ENCODE measurements around the gene ELFN2.

The ELFN2 gene

GRCh38 chr22:37342065-37342464, 85.2 kb downstream of the ELFN2 start:
- no peak overlapping the region for H3K14ac ChIP-seq (ENCODE audit: low read length)
- H3K79me1 ChIP-seq (ENCODE audit: low read length): no peaks in the 10 kb centered on the region
- H3K79me2 ChIP-seq (ENCODE audit: control insufficient read depth, insufficient read depth, low read length, poor library complexity): no peaks in the 10 kb centered on the region
- H2AFZ ChIP-seq (ENCODE audit: insufficient read depth, low read length, poor library complexity): no peak overlapping the region
- H3K4me3 ChIP-seq (ENCODE audit: low read depth, low read length): no peak overlapping the region
- H3K9me3 ChIP-seq (ENCODE audit: insufficient read depth, low read depth, low read length): peaks cover 2% of the 10 kb centered on the region
- no peak overlapping the region for H3K4ac ChIP-seq (ENCODE audit: low read depth, low read length)
- H3K23ac ChIP-seq (ENCODE audit: low read length): no peak overlapping the region
- no peak overlapping the region for H4K8ac ChIP-seq (ENCODE audit: low read depth, low read length)
- H3K27me3 ChIP-seq (ENCODE audit: insufficient read depth, low read length): no peaks in the 10 kb centered on the region
- H2BK120ac ChIP-seq (ENCODE audit: insufficient read depth, low read length, poor library complexity): no peak overlapping the region
- H3K9ac ChIP-seq (ENCODE audit: low read length): no peak overlapping the region
- H2BK12ac ChIP-seq (ENCODE audit: low read length): no peak overlapping the region
- no peaks in the 10 kb centered on the region for H3K4me1 ChIP-seq (ENCODE audit: control insufficient read depth in 1 of 2, insufficient read depth in 2 of 2, low read length in 2 of 2)
- H3K36me3 ChIP-seq (ENCODE audit: control insufficient read depth in 1 of 2, insufficient read depth in 2 of 2, low read length in 2 of 2): no peaks in the 10 kb centered on the region
- no peak overlapping the region for H2BK5ac ChIP-seq (ENCODE audit: low read depth, low read length, poor library complexity)
- H4K12ac ChIP-seq (ENCODE audit: low read depth, low read length): no peak overlapping the region
- no peak overlapping the region for H3K27ac ChIP-seq (ENCODE audit: low read depth, low read length)
- no peak overlapping the region for H3K4me2 ChIP-seq (ENCODE audit: low read length)
- H4K91ac ChIP-seq (ENCODE audit: low read depth, low read length): no peak overlapping the region
- H3K18ac ChIP-seq (ENCODE audit: low read length): no peak overlapping the region
- no peak overlapping the region for H2AK5ac ChIP-seq (ENCODE audit: low read length)
- DNase-seq: no peak
- WGBS (ENCODE audit: extremely low coverage, insufficient coverage, insufficient read length): no CpG with 5 or more reads among the region's 6 CpGs

GRCh38 chr22:37340331-37341262, 86.7 kb downstream of the ELFN2 start:
- Histone ChIP-seq H3K14ac (ENCODE audit: low read length) (no peak overlapping the region), H4K8ac (ENCODE audit: low read depth, low read length) (no peak overlapping the region), H3K27me3 (ENCODE audit: insufficient read depth, low read length) (peaks cover 4% of the 10 kb centered on the region), H2AFZ (ENCODE audit: insufficient read depth, low read length, poor library complexity) (no peak overlapping the region), H3K9me3 (ENCODE audit: insufficient read depth, low read depth, low read length) (peaks cover 2% of the 10 kb centered on the region), H3K4me2 (ENCODE audit: low read length) (no peak overlapping the region), H3K23ac (ENCODE audit: low read length) (no peak overlapping the region), H4K91ac (ENCODE audit: low read depth, low read length) (no peak overlapping the region), H3K79me1 (ENCODE audit: low read length) (peaks cover 2% of the 10 kb centered on the region), H3K4me1 (ENCODE audit: control insufficient read depth in 1 of 2, insufficient read depth in 2 of 2, low read length in 2 of 2) (no peaks in the 10 kb centered on the region), H3K4me3 (ENCODE audit: low read depth, low read length) (no peak overlapping the region), H2BK120ac (ENCODE audit: insufficient read depth, low read length, poor library complexity) (no peak overlapping the region), H2BK12ac (ENCODE audit: low read length) (no peak overlapping the region), H2AK5ac (ENCODE audit: low read length) (no peak overlapping the region), H2BK5ac (ENCODE audit: low read depth, low read length, poor library complexity) (no peak overlapping the region), H3K79me2 (ENCODE audit: control insufficient read depth, insufficient read depth, low read length, poor library complexity) (no peaks in the 10 kb centered on the region), H3K18ac (ENCODE audit: low read length) (no peak overlapping the region), H3K4ac (ENCODE audit: low read depth, low read length) (no peak overlapping the region), H3K9ac (ENCODE audit: low read length) (no peak overlapping the region), H3K27ac (ENCODE audit: low read depth, low read length) (no peak overlapping the region), H4K12ac (ENCODE audit: low read depth, low read length) (no peak overlapping the region), H3K36me3 (ENCODE audit: control insufficient read depth in 1 of 2, insufficient read depth in 2 of 2, low read length in 2 of 2) (no peaks in the 10 kb centered on the region)
- no CpG with 5 or more reads among the region's 24 CpGs for WGBS (ENCODE audit: extremely low coverage, insufficient coverage, insufficient read length)
- DNase-seq: no peak

- H3K4me1 ChIP-seq (ENCODE audit: control insufficient read depth in 1 of 2, insufficient read depth in 2 of 2, low read length in 2 of 2): no peaks in the 10 kb centered on the region
- no peak overlapping the region for H4K8ac ChIP-seq (ENCODE audit: low read depth, low read length)
- no peak overlapping the region for H2AFZ ChIP-seq (ENCODE audit: insufficient read depth, low read length, poor library complexity)
- no peak overlapping the region for H3K4ac ChIP-seq (ENCODE audit: low read depth, low read length)
- DNase-seq: no peak
- H4K91ac ChIP-seq (ENCODE audit: low read depth, low read length): peak overlapping the region; percentile 22
- no peak overlapping the region for H3K4me3 ChIP-seq (ENCODE audit: low read depth, low read length)
- H3K36me3 ChIP-seq (ENCODE audit: control insufficient read depth in 1 of 2, insufficient read depth in 2 of 2, low read length in 2 of 2): no peaks in the 10 kb centered on the region
- H2BK5ac ChIP-seq (ENCODE audit: low read depth, low read length, poor library complexity): no peak overlapping the region
- no peak overlapping the region for H2BK12ac ChIP-seq (ENCODE audit: low read length)
- no peak overlapping the region for H4K12ac ChIP-seq (ENCODE audit: low read depth, low read length)
- H2BK120ac ChIP-seq (ENCODE audit: insufficient read depth, low read length, poor library complexity): no peak overlapping the region
- no peak overlapping the region for H3K9ac ChIP-seq (ENCODE audit: low read length)
- no peaks in the 10 kb centered on the region for H3K9me3 ChIP-seq (ENCODE audit: insufficient read depth, low read depth, low read length)
- H3K14ac ChIP-seq (ENCODE audit: low read length): no peak overlapping the region
- H2AK5ac ChIP-seq (ENCODE audit: low read length): no peak overlapping the region
- WGBS (ENCODE audit: extremely low coverage, insufficient coverage, insufficient read length): no CpG with 5 or more reads among the region's 10 CpGs
- no peaks in the 10 kb centered on the region for H3K79me2 ChIP-seq (ENCODE audit: control insufficient read depth, insufficient read depth, low read length, poor library complexity)
- H3K79me1 ChIP-seq (ENCODE audit: low read length): peaks cover 2% of the 10 kb centered on the region
- no peak overlapping the region for H3K4me2 ChIP-seq (ENCODE audit: low read length)
- no peak overlapping the region for H3K23ac ChIP-seq (ENCODE audit: low read length)
- H3K27me3 ChIP-seq (ENCODE audit: insufficient read depth, low read length): peaks cover 22% of the 10 kb centered on the region
- no peak overlapping the region for H3K27ac ChIP-seq (ENCODE audit: low read depth, low read length)
- H3K18ac ChIP-seq (ENCODE audit: low read length): no peak overlapping the region
These were observed 88.6 kb downstream of the ELFN2 start for GRCh38 chr22:37338539-37339246.

- no CpG with 5 or more reads among the region's 8 CpGs for WGBS (ENCODE audit: extremely low coverage, insufficient coverage, insufficient read length)
- Histone ChIP-seq H2BK120ac (ENCODE audit: insufficient read depth, low read length, poor library complexity) (no peak overlapping the region), H4K91ac (ENCODE audit: low read depth, low read length) (peak overlapping the region; percentile 37)
These were observed 89.9 kb downstream of the ELFN2 start for GRCh38 chr22:37337204-37337943.

More at GRCh38 chr22:37337204-37337943, 89.9 kb downstream of the ELFN2 start:
- Histone ChIP-seq H2BK12ac (ENCODE audit: low read length) (no peak overlapping the region), H2BK5ac (ENCODE audit: low read depth, low read length, poor library complexity) (no peak overlapping the region), H3K18ac (ENCODE audit: low read length) (no peak overlapping the region), H2AFZ (ENCODE audit: insufficient read depth, low read length, poor library complexity) (no peak overlapping the region), H4K12ac (ENCODE audit: low read depth, low read length) (no peak overlapping the region), H3K4me2 (ENCODE audit: low read length) (no peak overlapping the region), H3K23ac (ENCODE audit: low read length) (no peak overlapping the region), H3K27me3 (ENCODE audit: insufficient read depth, low read length) (peaks cover 28% of the 10 kb centered on the region), H4K8ac (ENCODE audit: low read depth, low read length) (no peak overlapping the region), H3K4ac (ENCODE audit: low read depth, low read length) (no peak overlapping the region), H3K9ac (ENCODE audit: low read length) (no peak overlapping the region), H3K14ac (ENCODE audit: low read length) (no peak overlapping the region), H3K36me3 (ENCODE audit: control insufficient read depth in 1 of 2, insufficient read depth in 2 of 2, low read length in 2 of 2) (no peaks in the 10 kb centered on the region), H3K9me3 (ENCODE audit: insufficient read depth, low read depth, low read length) (no peaks in the 10 kb centered on the region), H3K79me2 (ENCODE audit: control insufficient read depth, insufficient read depth, low read length, poor library complexity) (no peaks in the 10 kb centered on the region), H2AK5ac (ENCODE audit: low read length) (no peak overlapping the region), H3K27ac (ENCODE audit: low read depth, low read length) (no peak overlapping the region), H3K4me1 (ENCODE audit: control insufficient read depth in 1 of 2, insufficient read depth in 2 of 2, low read length in 2 of 2) (no peaks in the 10 kb centered on the region), H3K79me1 (ENCODE audit: low read length) (peaks cover 2% of the 10 kb centered on the region), H3K4me3 (ENCODE audit: low read depth, low read length) (no peak overlapping the region)
- DNase-seq: no peak

Measured in trophoblast cell (in vitro differentiated cells and primary cell).